ENCODE results near the gene PCBP2.

GRCh38 chr12:53486736-53487487 is 35.0 kb downstream of the PCBP2 start:
- TF ChIP-seq, protein P1, sequence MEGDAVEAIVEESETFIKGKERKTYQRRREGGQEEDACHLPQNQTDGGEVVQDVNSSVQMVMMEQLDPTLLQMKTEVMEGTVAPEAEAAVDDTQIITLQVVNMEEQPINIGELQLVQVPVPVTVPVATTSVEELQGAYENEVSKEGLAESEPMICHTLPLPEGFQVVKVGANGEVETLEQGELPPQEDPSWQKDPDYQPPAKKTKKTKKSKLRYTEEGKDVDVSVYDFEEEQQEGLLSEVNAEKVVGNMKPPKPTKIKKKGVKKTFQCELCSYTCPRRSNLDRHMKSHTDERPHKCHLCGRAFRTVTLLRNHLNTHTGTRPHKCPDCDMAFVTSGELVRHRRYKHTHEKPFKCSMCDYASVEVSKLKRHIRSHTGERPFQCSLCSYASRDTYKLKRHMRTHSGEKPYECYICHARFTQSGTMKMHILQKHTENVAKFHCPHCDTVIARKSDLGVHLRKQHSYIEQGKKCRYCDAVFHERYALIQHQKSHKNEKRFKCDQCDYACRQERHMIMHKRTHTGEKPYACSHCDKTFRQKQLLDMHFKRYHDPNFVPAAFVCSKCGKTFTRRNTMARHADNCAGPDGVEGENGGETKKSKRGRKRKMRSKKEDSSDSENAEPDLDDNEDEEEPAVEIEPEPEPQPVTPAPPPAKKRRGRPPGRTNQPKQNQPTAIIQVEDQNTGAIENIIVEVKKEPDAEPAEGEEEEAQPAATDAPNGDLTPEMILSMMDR (conservative IDR thresholded peaks at IDR 0.05 in 1 of 2, IDR thresholded peaks at IDR 0.05 in 1 of 2; ENCODE audit: low read depth in 1 of 2, low read length in 2 of 2), result no peak
- TF ChIP-seq EZH2 (IDR thresholded peaks at IDR 0.05; ENCODE audit: low read length, missing control alignments), result no peak
